NCI-H1092 (cell line): ENCODE data around the gene MAPT.

Source experiments
- DNase-seq: peaks from one replicate; lab custom pipeline; 2025; lab: John Stamatoyannopoulos, UW

Gene MAPT

GRCh38 chr17:45894022-45894784 is at the start of gene MAPT:
Gene MAPT (plus strand): TSS chr17:45894554. CDS start chr17:45962338, 67,784 bp downstream.
- DNase-seq: peak; percentile 95

GRCh38 chr17:45844695-45845375 is 49.5 kb upstream of the MAPT start, which contains the start of gene SPPL2C:
Gene SPPL2C (plus strand): TSS chr17:45844881. CDS start chr17:45844907, 26 bp downstream.
- DNase-seq: no peak

- no peak for DNase-seq
These were observed 48.8 kb upstream of the MAPT start for GRCh38 chr17:45845376-45846185.

- DNase-seq: no peak
These were observed 48.1 kb upstream of the MAPT start for GRCh38 chr17:45846223-45846622.

- no peak for DNase-seq
These were observed 47.7 kb upstream of the MAPT start for GRCh38 chr17:45846646-45847045.

- no peak for DNase-seq
These were observed 47.3 kb upstream of the MAPT start for GRCh38 chr17:45847101-45847500.

- DNase-seq: no peak
These were observed 46.6 kb upstream of the MAPT start for GRCh38 chr17:45847747-45848146.

GRCh38 chr17:45848405-45848804 is 45.9 kb upstream of the MAPT start:
- no peak for DNase-seq

GRCh38 chr17:45848868-45849535 is 45.4 kb upstream of the MAPT start:
- DNase-seq: peak; percentile 13

- DNase-seq: no peak
These were observed 44.8 kb upstream of the MAPT start for GRCh38 chr17:45849536-45849990.

- DNase-seq: no peak
These were observed 44.3 kb upstream of the MAPT start for GRCh38 chr17:45850011-45850410.

GRCh38 chr17:45850468-45850867 is 43.9 kb upstream of the MAPT start:
- DNase-seq: no peak

- DNase-seq: no peak
These were observed 43.3 kb upstream of the MAPT start for GRCh38 chr17:45851022-45851421.

GRCh38 chr17:45851464-45851863 is 42.9 kb upstream of the MAPT start:
- no peak for DNase-seq

- no peak for DNase-seq
These were observed 42.5 kb upstream of the MAPT start for GRCh38 chr17:45851873-45852272.

- peak; percentile 33 for DNase-seq
These were observed 41.6 kb upstream of the MAPT start for GRCh38 chr17:45852535-45853297.

GRCh38 chr17:45854209-45854608 is 40.1 kb upstream of the MAPT start:
- no peak for DNase-seq

GRCh38 chr17:45855691-45856336 is 38.5 kb upstream of the MAPT start:
- DNase-seq: no peak

- DNase-seq: no peak
These were observed 36.2 kb upstream of the MAPT start for GRCh38 chr17:45857977-45858708.

- DNase-seq: no peak
These were observed 33.2 kb upstream of the MAPT start for GRCh38 chr17:45861165-45861564.
